Retinal pigment epithelial cell (primary cell): ENCODE results near the gene OR51B6.
"Not testable (repeated sequence)": the region's sequence is repeated elsewhere in the genome, so short reads cannot be mapped to it uniquely, and the experiment has no call there.

Experiments
- DNase-seq: peaks from one replicate; pipeline ENCODE4 v3.0.0-alpha.2; 2010; ENCODE audit warnings: low read depth
- H3K4me3 ChIP-seq: 2 replicates; pipeline ENCODE4 v1.5.1; 2011; ENCODE audit warnings: mild to moderate bottlenecking, low read length, control low read depth, moderate library complexity
- CTCF ChIP-seq: conservative IDR thresholded peaks from 2 replicates; pipeline ENCODE4 v1.5.1; 2011; ENCODE audit warnings: low read depth, low read length, control low read depth, inconsistent platforms

Gene OR51B6

GRCh38 chr11:5317292-5317691 lies 34.0 kb upstream of the OR51B6 start:
- TF ChIP-seq CTCF: no peak
- no peak overlapping the region for H3K4me3 ChIP-seq
- no peak for DNase-seq

GRCh38 chr11:5324197-5324596 lies 27.1 kb upstream of the OR51B6 start, which contains the start of gene OR51B2:
TSS of gene OR51B2 (minus strand) at chr11:5324297. CDS start at chr11:5324297, 0 bp downstream.
- TF ChIP-seq CTCF: no peak

GRCh38 chr11:5335170-5335569 lies 16.1 kb upstream of the OR51B6 start:
- H3K4me3 ChIP-seq: no peak overlapping the region

More at GRCh38 chr11:5324197-5324596, 27.1 kb upstream of the OR51B6 start, which contains the start of gene OR51B2:
- DNase-seq: no peak
- no peak within 1 kb of the TSS for H3K4me3 ChIP-seq

GRCh38 chr11:5336331-5336730 lies 15.0 kb upstream of the OR51B6 start:
- DNase-seq: no peak
- H3K4me3 ChIP-seq: no peak overlapping the region
- TF ChIP-seq CTCF: no peak

More at GRCh38 chr11:5335170-5335569, 16.1 kb upstream of the OR51B6 start:
- no peak for TF ChIP-seq CTCF
- DNase-seq: no peak

- DNase-seq, H3K4me3 ChIP-seq: not testable (repeated sequence)
Measured at GRCh38 chr11:5337253-5337652, 14.1 kb upstream of the OR51B6 start.

- no peak for TF ChIP-seq CTCF
- no peak overlapping the region for H3K4me3 ChIP-seq
- no peak for DNase-seq
Measured at GRCh38 chr11:5339771-5340322, 11.5 kb upstream of the OR51B6 start.

GRCh38 chr11:5343474-5344335 lies 7.6 kb upstream of the OR51B6 start, which contains the start of gene OR51B5:
TSS of gene OR51B5 (minus strand) at chr11:5343524. CDS start at chr11:5343524, 0 bp downstream.
- TF ChIP-seq CTCF: no peak
- no peak for DNase-seq
- H3K4me3 ChIP-seq: no peak within 1 kb of the TSS
